22Rv1 (cell line): ENCODE measurements around the gene ABI1.

Experiments used
- CTCF ChIP-seq: fragments of 450-650 bp; IDR thresholded peaks from 2 replicates; pipeline ENCODE4 v1.5.1; 2017; ENCODE audit warnings: mild to moderate bottlenecking
- ZFX ChIP-seq: fragments of 450-650 bp; IDR thresholded peaks from 2 replicates; pipeline ENCODE4 v1.6.1; 2017; ENCODE audit warnings: antibody characterized with exemption, borderline replicate concordance

DNA sequence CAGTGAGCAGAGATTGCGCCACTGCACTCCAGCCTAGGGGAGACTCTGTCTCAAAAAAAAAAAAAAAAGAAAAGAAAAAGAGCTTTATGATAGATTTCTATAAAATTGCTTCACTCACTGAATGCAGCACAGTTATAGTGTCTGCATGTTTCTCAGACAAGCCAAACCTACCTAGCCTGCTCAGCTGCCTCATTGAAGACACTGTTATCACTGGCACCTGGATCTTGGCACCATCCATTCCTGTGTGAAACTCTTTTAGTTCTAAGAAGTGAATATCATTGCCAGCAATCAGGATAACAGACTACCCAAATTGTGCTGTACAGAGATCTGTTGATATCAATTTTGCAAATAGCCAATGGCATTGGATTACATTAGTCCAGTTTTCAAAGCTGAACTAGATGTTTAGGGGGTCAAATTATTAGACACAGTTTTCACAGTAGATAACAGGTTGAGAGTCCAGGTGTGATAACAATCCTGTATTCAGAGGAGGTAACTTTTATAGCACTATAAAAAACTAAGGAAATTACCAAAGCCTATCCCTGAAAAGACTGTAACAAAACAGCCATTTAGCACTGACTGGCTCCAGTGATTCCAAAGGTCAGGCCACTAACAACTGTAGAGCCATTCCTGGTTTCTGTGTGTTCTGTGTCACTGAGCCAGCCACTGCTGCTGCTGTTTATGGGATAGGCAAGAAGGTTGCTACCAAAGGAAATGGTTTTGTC, 146.2 kb downstream of the ABI1 start:
- no peak for TF ChIP-seq ZFX
- TF ChIP-seq CTCF = no peak
